ENCODE results near the gene SLC37A1. TPM values are rescaled to one million over a fixed set of nuclear protein-coding genes. Genes with fewer than 3 reads are reported as not detected.

Gene SLC37A1
- total RNA-seq, 2 donors from 2014 or later = 22.7 to 47.0 TPM

- WGBS, 2 experiments (ENCODE audit: insufficient coverage in 1 of 2, insufficient read length in 1 of 2) = 90 to 93% methylated on average over 16 to 31 of the region's 31 CpGs
- Mint-ChIP-seq H3K4me1 (no peaks in the 10 kb centered on the region), H3K4me3 (no peak overlapping the region), H3K9me3 (no peaks in the 10 kb centered on the region), H3K36me3 (ENCODE audit: low read depth) (peaks cover 78% of the 10 kb centered on the region), H3K27ac (no peak overlapping the region), H3K27me3 (ENCODE audit: insufficient read depth) (no peaks in the 10 kb centered on the region)
- DNase-seq = peak; percentile 25
- Histone ChIP-seq H3K9me3 (ENCODE audit: control insufficient read depth, low read length) (no peaks in the 10 kb centered on the region), H3K4me3 (ENCODE audit: low read length) (no peak overlapping the region), H3K27ac (ENCODE audit: low read depth, low read length) (no peak overlapping the region), H3K36me3 (ENCODE audit: control insufficient read depth, insufficient read depth, low read length) (no peaks in the 10 kb centered on the region), H3K27me3 (ENCODE audit: control insufficient read depth, insufficient read depth, low read length, poor library complexity, severe bottlenecking) (no peaks in the 10 kb centered on the region), H3K9ac (ENCODE audit: extremely low read depth, low read length, poor library complexity, severe bottlenecking) (no peak overlapping the region), H3K4me1 (ENCODE audit: control insufficient read depth, insufficient read depth, low read length) (no peaks in the 10 kb centered on the region)
- TF ChIP-seq CTCF (conservative IDR thresholded peaks at IDR 0.05) = no peak
These were observed 56.2 kb downstream of the SLC37A1 start for GRCh38 chr21:42569732-42570301.

GRCh38 chr21:42570362-42570761, 56.7 kb downstream of the SLC37A1 start:
- Histone ChIP-seq H3K27me3 (ENCODE audit: control insufficient read depth, insufficient read depth, low read length, poor library complexity, severe bottlenecking) (no peaks in the 10 kb centered on the region), H3K4me1 (ENCODE audit: control insufficient read depth, insufficient read depth, low read length) (no peaks in the 10 kb centered on the region), H3K4me3 (ENCODE audit: low read length) (no peak overlapping the region), H3K36me3 (ENCODE audit: control insufficient read depth, insufficient read depth, low read length) (no peaks in the 10 kb centered on the region), H3K9me3 (ENCODE audit: control insufficient read depth, low read length) (no peaks in the 10 kb centered on the region), H3K27ac (ENCODE audit: low read depth, low read length) (no peak overlapping the region), H3K9ac (ENCODE audit: extremely low read depth, low read length, poor library complexity, severe bottlenecking) (no peak overlapping the region)
- no peak for DNase-seq
- Mint-ChIP-seq H3K27me3 (ENCODE audit: insufficient read depth) (no peaks in the 10 kb centered on the region), H3K27ac (no peak overlapping the region), H3K4me3 (no peak overlapping the region), H3K4me1 (no peaks in the 10 kb centered on the region), H3K36me3 (ENCODE audit: low read depth) (peaks cover 79% of the 10 kb centered on the region), H3K9me3 (no peaks in the 10 kb centered on the region)
- WGBS, 2 experiments (ENCODE audit: insufficient coverage in 1 of 2, insufficient read length in 1 of 2) = 94 to 98% methylated on average over 9 of the region's 9 CpGs
- TF ChIP-seq CTCF (conservative IDR thresholded peaks at IDR 0.05) = no peak

- H3K9me3 ChIP-seq (ENCODE audit: control insufficient read depth, low read length) = no peaks in the 10 kb centered on the region
- WGBS, 2 experiments (ENCODE audit: insufficient coverage in 1 of 2, insufficient read length in 1 of 2) = 91 to 92% methylated on average over 11 to 20 of the region's 20 CpGs
These were observed 57.3 kb downstream of the SLC37A1 start for GRCh38 chr21:42570841-42571387.

More at GRCh38 chr21:42570841-42571387, 57.3 kb downstream of the SLC37A1 start:
- no peak overlapping the region for H3K9ac ChIP-seq (ENCODE audit: extremely low read depth, low read length, poor library complexity, severe bottlenecking)
- peaks cover 80% of the 10 kb centered on the region for H3K36me3 Mint-ChIP-seq (ENCODE audit: low read depth)
- H3K27me3 ChIP-seq (ENCODE audit: control insufficient read depth, insufficient read depth, low read length, poor library complexity, severe bottlenecking) = no peaks in the 10 kb centered on the region
- no peak overlapping the region for H3K4me3 ChIP-seq (ENCODE audit: low read length)
- H3K4me1 ChIP-seq (ENCODE audit: control insufficient read depth, insufficient read depth, low read length) = no peaks in the 10 kb centered on the region
- no peak for TF ChIP-seq CTCF (conservative IDR thresholded peaks at IDR 0.05)
- no peak overlapping the region for H3K4me3 Mint-ChIP-seq
- no peaks in the 10 kb centered on the region for H3K27me3 Mint-ChIP-seq (ENCODE audit: insufficient read depth)
- H3K36me3 ChIP-seq (ENCODE audit: control insufficient read depth, insufficient read depth, low read length) = no peaks in the 10 kb centered on the region
- peaks cover 3% of the 10 kb centered on the region for H3K9me3 Mint-ChIP-seq
- H3K4me1 Mint-ChIP-seq = no peaks in the 10 kb centered on the region
- DNase-seq = peak; percentile 41
- no peak overlapping the region for H3K27ac Mint-ChIP-seq
- H3K27ac ChIP-seq (ENCODE audit: low read depth, low read length) = no peak overlapping the region
